SU-DHL-6 (cell line): ENCODE data around the gene NDUFS7.

Source experiments
- H2AFZ ChIP-seq: fragments of 200-600 bp; sonication (generic); 2 replicates; pipeline ENCODE4 v1.6.1; 2014; ENCODE audit warnings: low read depth, mild to moderate bottlenecking, moderate library complexity, mixed read lengths, antibody characterized with exemption, low read length; ENCODE audit not compliant: severe bottlenecking
- H3F3A ChIP-seq: fragments of 200-600 bp; shearing (Covaris generic); 2 replicates; pipeline ENCODE4 v1.6.0; 2016; ENCODE audit warnings: antibody characterized with exemption, mild to moderate bottlenecking; ENCODE audit not compliant: insufficient read depth
- H3K27ac ChIP-seq: fragments of 200-600 bp; sonication (generic); 2 replicates; pipeline ENCODE4 v1.5.1; 2016; ENCODE audit warnings: low read depth, mild to moderate bottlenecking, low read length, moderate library complexity, mixed read lengths
- H3K27me3 ChIP-seq: fragments of 200-600 bp; sonication (generic), shearing (Covaris generic); 2 replicates; pipeline ENCODE4 v1.6.0; 2014; ENCODE audit warnings: mild to moderate bottlenecking, low read length
- H3K36me3 ChIP-seq: fragments of 200-600 bp; sonication (generic); 2 replicates; pipeline ENCODE4 v1.6.1; 2014; ENCODE audit warnings: mild to moderate bottlenecking, low read length, mixed read lengths
- H3K4me2 ChIP-seq: fragments of 300-600, 200-600 bp; shearing (Covaris generic), sonication (generic); 2 replicates; pipeline ENCODE4 v1.6.0; 2014; ENCODE audit warnings: low read length, low read depth, mild to moderate bottlenecking; ENCODE audit not compliant: poor library complexity, severe bottlenecking
- H3K4me3 ChIP-seq: fragments of 200-600 bp; sonication (generic); 2 replicates; pipeline ENCODE4 v1.5.1; 2014; ENCODE audit warnings: antibody characterized with exemption, low read length, mild to moderate bottlenecking, mixed read lengths; ENCODE audit not compliant: insufficient read depth, poor library complexity, severe bottlenecking
- H3K79me2 ChIP-seq: fragments of 200-600 bp; sonication (generic); 2 replicates; pipeline ENCODE4 v1.6.1; 2014; ENCODE audit warnings: mild to moderate bottlenecking, low read length, moderate library complexity; ENCODE audit not compliant: insufficient read depth
- H3K9ac ChIP-seq: fragments of 200-600 bp; sonication (generic); 2 replicates; pipeline ENCODE4 v1.7.0; 2014; ENCODE audit warnings: mild to moderate bottlenecking, low read length
- H3K9me2 ChIP-seq: fragments of 200-600 bp; sonication (generic); replicated peaks from 2 replicates; pipeline ENCODE4 v1.6.1; 2014; ENCODE audit warnings: low read length; ENCODE audit not compliant: insufficient read depth
- H3K9me3 ChIP-seq: fragments of 200-600 bp; sonication (generic); 2 replicates; pipeline ENCODE4 v1.6.1; 2014; ENCODE audit warnings: low read length, mixed read lengths; ENCODE audit not compliant: insufficient read depth
- H4K20me1 ChIP-seq: fragments of 200-600 bp; sonication (generic); 2 replicates; pipeline ENCODE4 v1.6.1; 2014; ENCODE audit warnings: low read depth, mild to moderate bottlenecking, antibody characterized with exemption, low read length, moderate library complexity, mixed read lengths
- CTCF ChIP-seq: fragments of 200-600 bp; sonication (generic); IDR thresholded peaks from one replicate; pipeline ENCODE4 v1.5.1; 2017; ENCODE audit warnings: antibody characterized with exemption, mild to moderate bottlenecking, low read length, moderate library complexity; ENCODE audit not compliant: insufficient read depth, poor library complexity, severe bottlenecking
- EZH2phosphoT487 ChIP-seq: fragments of 200-600 bp; sonication (generic), shearing (Covaris generic); conservative IDR thresholded peaks from 2 replicates; pipeline ENCODE4 v1.6.1; 2018; ENCODE audit warnings: mild to moderate bottlenecking, antibody characterized with exemption, low read length, moderate library complexity, mixed read lengths

Gene NDUFS7

GRCh38 chr19:1420590-1420989, 36.9 kb downstream of the NDUFS7 start:
- peaks cover 43% of the 10 kb centered on the region for H3K79me2 ChIP-seq
- peaks cover 14% of the 10 kb centered on the region; the same call in 1 of the 2 replicates for H4K20me1 ChIP-seq
- no peak overlapping the region for H3K9ac ChIP-seq
- H3K9me2 ChIP-seq: no peaks in the 10 kb centered on the region
- H3K27ac ChIP-seq: no peak overlapping the region
- H3K36me3 ChIP-seq: 0 out of 2 replicates have a peak, but pooled peaks cover 6% of the 10 kb centered on the region
- no peaks in the 10 kb centered on the region for H3K9me3 ChIP-seq
- H3F3A ChIP-seq: no peaks in the 10 kb centered on the region
- H3K4me2 ChIP-seq: no peak overlapping the region
- no peak overlapping the region for H2AFZ ChIP-seq
- H3K27me3 ChIP-seq: no peaks in the 10 kb centered on the region
- no peak for TF ChIP-seq EZH2phosphoT487
- TF ChIP-seq CTCF: no peak
- H3K4me3 ChIP-seq: no peak overlapping the region

GRCh38 chr19:1421218-1421957, 37.7 kb downstream of the NDUFS7 start:
- Histone ChIP-seq H3K9me3 (no peaks in the 10 kb centered on the region), H3F3A (no peaks in the 10 kb centered on the region), H2AFZ (no peak overlapping the region), H3K9ac (no peak overlapping the region), H3K27me3 (no peaks in the 10 kb centered on the region), H4K20me1 (peaks cover 14% of the 10 kb centered on the region; the same call in 1 of the 2 replicates), H3K79me2 (peaks cover 35% of the 10 kb centered on the region), H3K4me3 (no peak overlapping the region), H3K9me2 (no peaks in the 10 kb centered on the region), H3K4me2 (no peak overlapping the region), H3K36me3 (0 out of 2 replicates have a peak, but pooled peaks cover 6% of the 10 kb centered on the region), H3K27ac (no peak overlapping the region)
- TF ChIP-seq EZH2phosphoT487: no peak
- no peak for TF ChIP-seq CTCF

- no peak overlapping the region for H3K4me3 ChIP-seq
- H3F3A ChIP-seq: no peaks in the 10 kb centered on the region
- no peaks in the 10 kb centered on the region for H3K9me2 ChIP-seq
- TF ChIP-seq CTCF: no peak
- no peak for TF ChIP-seq EZH2phosphoT487
- no peak overlapping the region for H3K27ac ChIP-seq
- H3K9ac ChIP-seq: no peak overlapping the region
- 0 out of 2 replicates have a peak, but pooled peaks cover 6% of the 10 kb centered on the region for H3K36me3 ChIP-seq
- peaks cover 14% of the 10 kb centered on the region; the same call in 1 of the 2 replicates for H4K20me1 ChIP-seq
- H2AFZ ChIP-seq: no peak overlapping the region
- H3K4me2 ChIP-seq: no peak overlapping the region
- H3K79me2 ChIP-seq: peaks cover 34% of the 10 kb centered on the region
- no peaks in the 10 kb centered on the region for H3K9me3 ChIP-seq
- no peaks in the 10 kb centered on the region for H3K27me3 ChIP-seq
Observed at GRCh38 chr19:1421958-1422305, 38.2 kb downstream of the NDUFS7 start.
